ENCODE measurements around the gene OTULINL. TPM values are rescaled to one million over a fixed set of nuclear protein-coding genes. Genes with fewer than 3 reads are reported as not detected.

Gene OTULINL
- total RNA-seq, 2 donors from 2014 or later = 6.2 to 8.9 TPM

GRCh38 chr5:14577079-14577725 is 4.4 kb upstream of the OTULINL start:
- Histone ChIP-seq H3K27ac (ENCODE audit: low read depth, low read length) (no peak overlapping the region), H3K4me1 (ENCODE audit: control insufficient read depth, insufficient read depth, low read length) (no peaks in the 10 kb centered on the region), H3K27me3 (ENCODE audit: control insufficient read depth, insufficient read depth, low read length, poor library complexity, severe bottlenecking) (peaks cover 23% of the 10 kb centered on the region), H3K9me3 (ENCODE audit: control insufficient read depth, low read length) (no peaks in the 10 kb centered on the region), H3K9ac (ENCODE audit: extremely low read depth, low read length, poor library complexity, severe bottlenecking) (no peak overlapping the region), H3K4me3 (ENCODE audit: low read length) (no peak overlapping the region), H3K36me3 (ENCODE audit: control insufficient read depth, insufficient read depth, low read length) (no peaks in the 10 kb centered on the region)
- H3K27ac Mint-ChIP-seq = no peak overlapping the region
- H3K9me3 Mint-ChIP-seq = peaks cover 15% of the 10 kb centered on the region
- peaks cover 40% of the 10 kb centered on the region for H3K27me3 Mint-ChIP-seq (ENCODE audit: insufficient read depth)
- H3K36me3 Mint-ChIP-seq (ENCODE audit: low read depth) = no peaks in the 10 kb centered on the region
- no peak for TF ChIP-seq CTCF (conservative IDR thresholded peaks at IDR 0.05)
- 93 to 98% methylated on average over 20 to 40 of the region's 40 CpGs for WGBS, 2 experiments (ENCODE audit: insufficient coverage in 1 of 2, insufficient read length in 1 of 2)
- no peaks in the 10 kb centered on the region for H3K4me1 Mint-ChIP-seq
- peak; percentile 57 for DNase-seq
- no peak overlapping the region for H3K4me3 Mint-ChIP-seq

- Histone ChIP-seq H3K27me3 (ENCODE audit: control insufficient read depth, insufficient read depth, low read length, poor library complexity, severe bottlenecking) (peaks cover 27% of the 10 kb centered on the region), H3K4me1 (ENCODE audit: control insufficient read depth, insufficient read depth, low read length) (no peaks in the 10 kb centered on the region), H3K9ac (ENCODE audit: extremely low read depth, low read length, poor library complexity, severe bottlenecking) (no peak overlapping the region), H3K27ac (ENCODE audit: low read depth, low read length) (no peak overlapping the region), H3K36me3 (ENCODE audit: control insufficient read depth, insufficient read depth, low read length) (no peaks in the 10 kb centered on the region), H3K9me3 (ENCODE audit: control insufficient read depth, low read length) (no peaks in the 10 kb centered on the region), H3K4me3 (ENCODE audit: low read length) (no peak overlapping the region)
- Mint-ChIP-seq H3K9me3 (peaks cover 9% of the 10 kb centered on the region), H3K27ac (no peak overlapping the region), H3K4me1 (no peaks in the 10 kb centered on the region), H3K27me3 (ENCODE audit: insufficient read depth) (peaks cover 48% of the 10 kb centered on the region), H3K4me3 (no peak overlapping the region), H3K36me3 (ENCODE audit: low read depth) (no peaks in the 10 kb centered on the region)
- DNase-seq = no peak
- TF ChIP-seq CTCF (conservative IDR thresholded peaks at IDR 0.05) = no peak
- 88 to 90% methylated on average over 2 to 4 of the region's 4 CpGs for WGBS, 2 experiments (ENCODE audit: insufficient coverage in 1 of 2, insufficient read length in 1 of 2)
Measured at GRCh38 chr5:14577971-14578370, 3.6 kb upstream of the OTULINL start.

GRCh38 chr5:14579246-14579645 is 2.3 kb upstream of the OTULINL start:
- Histone ChIP-seq H3K9ac (ENCODE audit: extremely low read depth, low read length, poor library complexity, severe bottlenecking) (no peak overlapping the region), H3K4me1 (ENCODE audit: control insufficient read depth, insufficient read depth, low read length) (no peaks in the 10 kb centered on the region), H3K36me3 (ENCODE audit: control insufficient read depth, insufficient read depth, low read length) (no peaks in the 10 kb centered on the region), H3K27ac (ENCODE audit: low read depth, low read length) (no peak overlapping the region), H3K4me3 (ENCODE audit: low read length) (no peak overlapping the region), H3K27me3 (ENCODE audit: control insufficient read depth, insufficient read depth, low read length, poor library complexity, severe bottlenecking) (peaks cover 38% of the 10 kb centered on the region), H3K9me3 (ENCODE audit: control insufficient read depth, low read length) (no peaks in the 10 kb centered on the region)
- H3K4me1 Mint-ChIP-seq = no peaks in the 10 kb centered on the region
- no peak overlapping the region for H3K4me3 Mint-ChIP-seq
- no peaks in the 10 kb centered on the region for H3K36me3 Mint-ChIP-seq (ENCODE audit: low read depth)
- TF ChIP-seq CTCF (conservative IDR thresholded peaks at IDR 0.05) = no peak
- H3K27ac Mint-ChIP-seq = no peak overlapping the region
- H3K9me3 Mint-ChIP-seq = peaks cover 4% of the 10 kb centered on the region
- peaks cover 60% of the 10 kb centered on the region for H3K27me3 Mint-ChIP-seq (ENCODE audit: insufficient read depth)
- no peak for DNase-seq
- 90 to 93% methylated on average over 6 to 7 of the region's 7 CpGs for WGBS, 2 experiments (ENCODE audit: insufficient coverage in 1 of 2, insufficient read length in 1 of 2)
